K562 (cell line): ENCODE data around the gene TNFAIP1. TPM values are rescaled to one million over a fixed set of nuclear protein-coding genes. Genes with fewer than 3 reads are reported as not detected.

Experiments used
- BRD9 ChIP-seq: fragments of 450-650 bp; IDR thresholded peaks from 2 replicates; pipeline ENCODE4 v1.6.1; 2018; ENCODE audit warnings: low read depth; ENCODE audit not compliant: partially characterized antibody
- CHD1 ChIP-seq: fragments of 200-600 bp; sonication (generic); IDR thresholded peaks from one replicate; pipeline ENCODE4 v1.6.1; 2012; ENCODE audit warnings: mild to moderate bottlenecking, moderate library complexity, low read length, inconsistent platforms
- CREBBP ChIP-seq: IDR thresholded peaks from one replicate; pipeline ENCODE4 v1.6.1; 2012; ENCODE audit warnings: low read depth, mild to moderate bottlenecking, control low read depth, inconsistent platforms, low read length
- CTBP1 ChIP-seq: fragments of 450-650 bp; IDR thresholded peaks from 2 replicates; pipeline ENCODE4 v1.6.1; 2016; ENCODE audit warnings: borderline replicate concordance
- E2F8 ChIP-seq: fragments of 450-650 bp; IDR thresholded peaks from 2 replicates; pipeline ENCODE4 v1.7.1; 2018; ENCODE audit warnings: mild to moderate bottlenecking, low read depth; ENCODE audit not compliant: partially characterized antibody
- EZH2 ChIP-seq: IDR thresholded peaks from 2 replicates; pipeline ENCODE4 v1.6.1; 2012; ENCODE audit warnings: low read depth, mild to moderate bottlenecking, inconsistent platforms, low read length, borderline replicate concordance
- FOXP1 ChIP-seq: sonication (generic); formaldehyde crosslinking; IDR thresholded peaks from 2 replicates; pipeline ENCODE4 v1.8.0; 2022; ENCODE audit warnings: mild to moderate bottlenecking, missing genetic modification reagents
- IRF9 ChIP-seq: fragments of 450-650 bp; IDR thresholded peaks from 2 replicates; pipeline ENCODE4 v1.6.1; 2016; ENCODE audit warnings: missing biosample characterization, missing genetic modification characterization
- L3MBTL2 ChIP-seq: fragments of 450-650 bp; IDR thresholded peaks from 2 replicates; pipeline ENCODE4 v1.6.1; 2016; ENCODE audit warnings: mild to moderate bottlenecking, moderate library complexity
- LEF1 ChIP-seq: fragments of 450-650 bp; IDR thresholded peaks from 2 replicates; pipeline ENCODE4 v1.6.1; 2016; ENCODE audit warnings: mild to moderate bottlenecking
- MIER1 ChIP-seq: fragments of 450-650 bp; IDR thresholded peaks from 2 replicates; pipeline ENCODE4 v1.6.1; 2016; ENCODE audit warnings: antibody characterized with exemption, mild to moderate bottlenecking, low read depth
- PHF21A ChIP-seq: fragments of 450-650 bp; IDR thresholded peaks from 2 replicates; pipeline ENCODE4 v1.6.1; 2017; ENCODE audit warnings: low read depth, borderline replicate concordance
- PRPF4 ChIP-seq: fragments of 200-400 bp; formaldehyde crosslinking; IDR thresholded peaks from one replicate; pipeline ENCODE4 v1.6.1; 2017; ENCODE audit warnings: low read length, low read depth, mild to moderate bottlenecking; ENCODE audit not compliant: insufficient read depth, poor library complexity, severe bottlenecking
- RFX7 ChIP-seq: fragments of 250-450 bp; sonication (Bioruptor Pico); IDR thresholded peaks from 2 replicates; pipeline ENCODE4 v1.5.1; 2021; ENCODE audit warnings: mild to moderate bottlenecking
- TARDBP ChIP-seq: fragments of 450-650 bp; IDR thresholded peaks from 2 replicates; pipeline ENCODE4 v1.6.1; 2016
- TEAD1 ChIP-seq, 2 experiments: fragments of 450-650 bp in 1 of 2; sonication (generic) in 1 of 2; formaldehyde crosslinking; IDR thresholded peaks; 2 replicates each; pipeline versions ENCODE4 v1.4.0 to v1.8.0; 2020 to 2022; ENCODE audit warnings: mild to moderate bottlenecking in 2 of 2, missing genetic modification reagents in 1 of 2
- USF2 ChIP-seq: sonication (generic); formaldehyde crosslinking; IDR thresholded peaks from 2 replicates; pipeline ENCODE4 v1.5.0; 2020; ENCODE audit warnings: missing genetic modification reagents
- ZBTB12 ChIP-seq: fragments of 250-450 bp; sonication (Bioruptor Pico); IDR thresholded peaks from 2 replicates; pipeline ENCODE4 v1.4.0; 2020
- ZNF639 ChIP-seq, 2 experiments: fragments of 200-800 bp in 1 of 2; sonication (Bioruptor generic) in 1 of 2; sonication (generic) in 1 of 2; formaldehyde crosslinking in 1 of 2; IDR thresholded peaks in 1 of 2; conservative IDR thresholded peaks in 1 of 2; 2 replicates each; pipeline versions ENCODE4 v1.5.0 to v1.6.1; 2016 to 2020; ENCODE audit warnings: missing compliant biosample characterization in 1 of 2, missing genetic modification characterization in 1 of 2, missing genetic modification reagents in 1 of 2
- ZNF77 ChIP-seq: fragments of 250-450 bp; sonication (Bioruptor Pico); IDR thresholded peaks from 2 replicates; pipeline ENCODE4 v1.5.0; 2020
- polyA plus RNA-seq, 8 experiments: library from polyadenylated mRNA; depleted of rRNA in 4 of 8; stranded (reverse) in 5 of 8; unstranded in 3 of 8; fragments of >200 nt; fragmentation: Nextera tagmentation in 2 of 8; fragmentation: Illumina TruSeq in 1 of 8; extraction: Ambion mirVana in 2 of 8; extraction: Trizol in 1 of 8; gene quantifications; 2 replicates each; pipeline versions ENCODE4 v1.2.1 to v1.2.3, GENCODE V29; 2011 to 2014; ENCODE audit warnings: inconsistent platforms in 1 of 8, missing spikeins in 1 of 8
- total RNA-seq, 7 experiments: library from RNA; depleted of rRNA in 6 of 7; stranded (reverse); fragments of >200 nt in 6 of 7; fragmentation: Illumina TruSeq in 2 of 7; extraction: Trizol in 2 of 7; gene quantifications; 2 replicates each; pipeline versions ENCODE4 v1.2.1 to v1.2.3, GENCODE V29; 2011 to 2021; ENCODE audit warnings: low replicate concordance in 1 of 7

Gene TNFAIP1
- total and polyA plus RNA-seq, 9 of the 15 experiments (the other 6 are each of a cell fraction or from before 2014, with no cell fraction given) = 2.1 to 20.1 (median 8.2) TPM

GRCh38 chr17:28318759-28319597, 16.6 kb upstream of the TNFAIP1 start, which contains the start of gene TMEM97 (continued):
- TF ChIP-seq CTBP1 = peak; percentile 95
- TF ChIP-seq ZNF639 (CRISPR knock-in tag; conservative IDR thresholded peaks at IDR 0.05 in 1 of 2, IDR thresholded peaks at IDR 0.05 in 1 of 2) = no peak
- TF ChIP-seq TARDBP = peak; percentile 90
- TF ChIP-seq CREBBP = no peak
- TF ChIP-seq RFX7 (CRISPR knock-in tag) = no peak
- no peak for TF ChIP-seq PRPF4
- peak; percentile 45 for TF ChIP-seq E2F8
- TF ChIP-seq ZBTB12 (CRISPR knock-in tag) = peak; percentile 67
- no peak for TF ChIP-seq IRF9 (tag)
- 0 out of 2 replicates have a peak, but pooled peaks have one; percentile 33 for TF ChIP-seq LEF1
- no peak for TF ChIP-seq MIER1
- TF ChIP-seq BRD9 = peak; percentile 72
- peak; percentile 49 for TF ChIP-seq CHD1
- peak; percentile 3 to 59; a peak in 2 of 4 replicates for TF ChIP-seq TEAD1 (CRISPR knock-in tag; IDR thresholded peaks at IDR 0.05)
- TF ChIP-seq L3MBTL2 = peak; percentile 93
- no peak for TF ChIP-seq ZNF77 (CRISPR knock-in tag)
- peak; percentile 46 for TF ChIP-seq USF2 (CRISPR knock-in tag)
- TF ChIP-seq PHF21A = no peak; the same call in 1 of the 2 replicates
- no peak for TF ChIP-seq FOXP1 (CRISPR knock-in tag)
- no peak for TF ChIP-seq EZH2
